ENCODE measurements around the gene XPA.
"Not testable (repeated sequence)": the region's sequence is repeated elsewhere in the genome, so short reads cannot be mapped to it uniquely, and the experiment has no call there.

XPA gene

GRCh38 chr9:97696803-97697601 is at the start of gene XPA:
Gene XPA (minus strand): TSS chr9:97697340. CDS start chr9:97697292, 48 bp downstream.
- DNase-seq (ENCODE audit: low spot score), result peak; percentile 99

GRCh38 chr9:97744710-97745708 is 47.9 kb upstream of the XPA start:
- DNase-seq (ENCODE audit: low spot score), result no peak

DNA sequence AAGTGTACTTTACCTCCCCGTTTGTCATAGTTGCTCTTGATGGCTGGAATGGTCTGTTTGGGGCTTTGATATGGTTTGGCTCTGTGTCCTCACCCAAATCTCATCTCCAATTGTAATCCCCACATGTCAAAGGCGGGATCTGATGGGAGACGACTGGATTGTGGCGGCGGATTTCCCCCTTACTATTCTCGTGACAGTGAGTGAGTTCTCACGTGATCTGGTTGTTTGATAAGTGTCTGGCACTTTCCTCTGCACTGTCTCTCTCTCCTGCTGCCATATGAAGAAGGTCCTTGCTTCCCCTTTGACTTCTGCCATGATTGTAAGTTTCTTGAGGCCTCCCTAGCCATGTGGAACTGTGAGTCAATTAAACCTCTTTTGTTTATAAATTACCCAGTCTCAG is 46.9 kb upstream of the XPA start:
- not testable (repeated sequence) for DNase-seq (ENCODE audit: low spot score)

DNA sequence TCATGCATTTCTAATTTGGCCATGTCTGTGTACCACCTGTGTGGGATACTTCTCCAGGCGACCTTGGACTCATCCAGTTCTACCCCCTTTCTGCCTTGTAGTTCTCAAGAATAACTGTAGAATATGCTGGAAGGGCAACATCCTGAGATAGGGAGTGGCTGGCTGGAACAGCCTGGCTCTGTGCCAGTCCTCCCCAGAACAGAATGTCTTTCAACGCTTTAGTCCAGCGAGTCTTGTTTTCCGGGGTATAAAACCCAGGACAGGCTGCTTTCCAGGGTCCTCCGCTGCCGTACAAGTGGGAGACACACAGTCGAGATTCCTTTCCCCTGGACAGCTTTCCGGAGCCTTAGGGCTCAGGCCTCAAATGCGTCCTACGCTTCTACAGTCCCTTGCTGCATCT is 45.4 kb upstream of the XPA start:
- no peak for DNase-seq (ENCODE audit: low spot score)

- no peak for DNase-seq (ENCODE audit: low spot score)
These were observed 44.8 kb upstream of the XPA start for GRCh38 chr9:97741947-97742346.

DNA sequence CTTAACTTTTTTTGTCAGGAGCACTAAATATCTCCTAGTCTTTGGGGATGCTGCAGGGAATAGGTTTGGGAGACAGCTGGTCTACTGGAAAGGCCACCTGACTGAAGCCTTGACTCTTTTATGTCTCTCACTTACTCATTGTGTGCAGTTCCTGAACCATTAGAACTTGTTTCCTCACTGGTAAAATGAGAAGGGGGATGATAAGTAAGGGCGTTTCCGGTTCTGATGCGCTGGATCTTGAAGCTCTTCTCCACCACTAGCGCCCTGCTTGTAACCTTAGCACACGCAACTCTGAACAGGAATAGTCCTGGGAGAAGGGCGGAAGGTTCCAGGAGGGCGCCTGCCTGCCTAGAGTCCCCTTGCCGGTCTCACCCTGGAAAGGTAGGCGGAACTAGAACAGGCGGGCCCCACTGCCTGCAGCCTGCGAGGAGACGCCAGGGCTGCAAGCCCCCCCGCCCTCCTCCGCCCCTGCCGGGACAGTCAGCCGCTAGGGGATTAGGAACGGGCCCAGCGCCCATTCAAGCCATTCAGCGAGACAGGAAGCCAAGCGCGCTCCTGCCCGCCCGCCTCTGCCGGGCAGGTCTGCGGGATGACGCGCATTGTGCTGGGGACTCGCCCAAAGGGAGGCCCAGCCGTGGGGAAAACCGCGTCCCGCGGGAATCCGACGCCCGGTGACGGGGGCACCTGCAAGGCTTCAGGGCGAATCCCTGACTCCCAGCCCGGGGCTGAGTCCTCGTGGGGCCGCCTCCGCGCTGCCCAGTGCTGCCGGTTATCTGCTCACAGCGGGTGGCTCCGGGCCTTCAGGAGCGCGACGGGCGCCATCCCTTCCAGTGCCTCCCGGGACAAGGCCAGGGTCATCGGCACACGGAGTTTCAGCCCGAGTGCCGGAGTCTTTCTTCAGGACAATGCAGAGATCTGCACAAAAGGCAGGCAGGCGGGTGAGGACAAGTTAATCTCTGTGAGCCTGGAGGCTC is 44.0 kb upstream of the XPA start:
- DNase-seq (ENCODE audit: low spot score), result peak; percentile 44

- DNase-seq (ENCODE audit: low spot score), result peak; percentile 11
These were observed 40.3 kb upstream of the XPA start for GRCh38 chr9:97737429-97737828.

- DNase-seq (ENCODE audit: low spot score), result no peak
These were observed 38.0 kb upstream of the XPA start for GRCh38 chr9:97735070-97735600.

DNA sequence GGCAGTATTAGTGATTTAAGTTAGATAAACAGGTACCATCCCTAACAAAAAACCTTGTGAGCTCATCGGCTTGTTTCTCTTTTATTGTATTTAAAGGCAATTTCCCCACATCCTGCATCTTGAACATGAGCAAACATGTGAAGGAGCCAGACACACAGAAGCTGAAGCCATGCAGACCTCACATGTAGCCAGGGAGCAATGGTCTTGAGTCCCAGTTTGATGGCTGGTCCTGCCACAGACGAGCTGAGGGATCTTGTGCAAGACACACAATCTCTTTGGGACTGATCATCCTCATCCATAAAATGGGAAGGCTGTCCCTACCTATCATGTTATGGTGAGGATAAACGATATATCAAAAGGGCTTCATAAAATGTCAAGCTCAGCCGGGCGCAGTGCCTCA is 29.6 kb upstream of the XPA start:
- no peak for DNase-seq (ENCODE audit: low spot score)

DNA sequence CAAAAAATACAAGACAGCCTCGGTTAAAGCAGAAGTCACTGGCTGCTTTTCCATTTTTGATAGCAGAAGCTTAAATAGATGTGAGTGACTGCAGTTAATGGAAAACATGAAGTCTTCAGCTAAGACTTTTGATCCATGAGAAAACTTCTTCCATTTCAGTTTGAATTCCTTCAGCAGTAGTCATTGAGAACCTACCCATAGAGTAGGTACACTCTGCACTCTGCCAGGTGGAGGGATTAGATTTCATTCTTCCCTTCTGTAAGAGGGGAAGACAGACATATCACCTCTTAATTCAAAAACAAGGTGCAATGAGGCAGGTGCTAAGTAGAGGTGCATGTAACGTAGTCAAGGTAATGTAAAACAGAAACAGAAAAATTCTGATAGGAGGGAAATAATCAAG is 26.7 kb upstream of the XPA start:
- no peak for DNase-seq (ENCODE audit: low spot score)

DNA sequence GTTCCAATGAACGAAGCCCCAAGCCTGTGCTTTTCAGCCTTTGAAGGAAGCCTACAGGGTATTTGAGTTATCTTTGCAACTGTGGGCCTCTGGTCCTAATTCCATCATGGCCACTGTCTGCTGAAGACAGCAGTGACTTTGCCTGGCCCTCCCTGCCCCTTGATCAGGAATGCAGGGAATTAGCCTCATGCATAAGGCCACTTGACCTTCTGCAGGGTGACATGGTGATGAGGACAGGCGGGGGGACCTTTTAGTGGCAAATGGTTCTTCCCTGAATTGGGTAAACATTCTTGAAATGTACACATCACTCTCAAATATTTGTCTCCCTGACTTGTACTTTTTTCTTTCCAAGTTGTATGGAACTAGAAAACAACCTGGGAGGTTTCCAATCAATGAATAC is 25.2 kb upstream of the XPA start:
- no peak for DNase-seq (ENCODE audit: low spot score)

GRCh38 chr9:97721396-97721795 is 24.3 kb upstream of the XPA start:
- no peak for DNase-seq (ENCODE audit: low spot score)

GRCh38 chr9:97717866-97718265 is 20.7 kb upstream of the XPA start:
- no peak for DNase-seq (ENCODE audit: low spot score)

DNA sequence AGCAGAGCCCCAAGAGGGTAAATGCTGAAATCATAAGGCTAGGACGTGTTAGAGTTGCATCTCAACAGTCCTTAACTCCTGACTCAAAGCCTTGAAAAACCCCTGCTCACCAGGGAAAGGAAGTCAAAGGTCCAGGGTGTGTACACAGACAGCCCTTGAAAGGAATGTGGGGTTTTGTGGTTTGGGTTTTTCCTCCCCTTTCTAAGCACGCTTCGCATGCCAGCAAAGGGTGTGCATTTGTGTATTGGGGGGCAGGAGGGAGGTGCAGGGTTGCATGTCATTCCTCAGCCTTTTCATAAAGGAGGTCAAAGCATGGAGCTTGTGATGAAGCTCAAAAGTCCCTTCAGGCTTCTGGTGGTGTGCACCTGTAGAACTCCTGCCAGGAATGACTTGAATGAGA is 17.3 kb upstream of the XPA start:
- DNase-seq (ENCODE audit: low spot score), result no peak

DNA sequence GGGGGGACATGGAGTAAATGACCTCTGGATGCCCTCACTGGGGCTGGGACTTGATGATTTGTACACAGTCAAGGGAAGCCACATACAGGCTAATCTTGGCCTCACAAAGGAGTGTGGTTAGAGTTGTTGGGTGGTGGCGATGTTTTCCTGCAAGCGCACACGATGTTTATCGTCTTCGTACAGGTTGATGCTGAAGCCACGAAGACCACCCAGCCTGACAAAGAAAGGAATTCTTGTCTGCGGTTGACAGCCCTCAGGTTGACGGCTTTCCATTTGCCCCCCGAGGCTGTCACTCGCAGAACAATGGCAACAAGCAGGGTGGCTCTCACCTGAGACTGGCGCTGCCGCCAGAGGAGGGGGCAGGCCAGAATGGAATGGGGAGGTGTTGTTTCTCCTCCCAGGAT is 14.1 kb upstream of the XPA start:
- DNase-seq (ENCODE audit: low spot score), result no peak

GRCh38 chr9:97710356-97711222 is 13.4 kb upstream of the XPA start:
- DNase-seq (ENCODE audit: low spot score), result peak; percentile 78

- DNase-seq (ENCODE audit: low spot score), result no peak
These were observed 9.1 kb upstream of the XPA start for GRCh38 chr9:97706246-97706645.

GRCh38 chr9:97705354-97705950 is 8.3 kb upstream of the XPA start:
- no peak for DNase-seq (ENCODE audit: low spot score)

DNA sequence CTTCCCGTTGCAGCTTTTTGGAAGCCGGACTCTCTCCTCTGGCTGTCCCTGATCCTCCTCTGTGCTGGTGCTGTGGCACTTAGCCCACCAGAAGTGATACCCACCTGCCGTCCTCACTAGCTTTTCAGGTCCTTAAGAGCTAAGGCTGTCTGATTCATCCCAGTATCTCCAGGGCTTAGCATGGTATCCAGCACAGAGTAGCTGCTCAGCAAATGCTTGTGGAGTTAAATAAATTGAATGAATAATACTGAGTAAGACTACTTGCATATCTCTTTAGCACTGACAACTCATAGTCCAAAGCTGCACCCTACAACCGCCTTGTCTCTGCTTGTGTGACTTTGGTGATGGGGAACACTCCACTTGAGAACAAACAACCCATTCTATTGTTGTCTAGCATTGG is 7.7 kb upstream of the XPA start:
- DNase-seq (ENCODE audit: low spot score), result no peak

GRCh38 chr9:97704345-97704677 is 7.2 kb upstream of the XPA start:
- no peak for DNase-seq (ENCODE audit: low spot score)

All from germinal center (tissue), 1 donor.